Endothelial cell of umbilical vein (primary cell): ENCODE data around the gene CDYL. TPM values are rescaled to one million over a fixed set of nuclear protein-coding genes. Genes with fewer than 3 reads are reported as not detected.

Experiments
- BruUV-seq: library from RNA; stranded (reverse); fragments of 400-500 nt; replicated peaks from 2 replicates; lab custom pipeline; 2021; lab: Mats Ljungman, UMichigan
- CTCF ChIA-PET: fragments of 300-600, 350-600 bp; sonication (Branson Sonifier 250); formaldehyde crosslinking; loops from one replicate; lab custom pipeline; 2021; ENCODE audit warnings: antibody characterized with exemption, inconsistent platforms; lab: Charles Lee
- POLR2A ChIA-PET: fragments of 300-600, 350-600 bp; sonication (Branson Sonifier 250); formaldehyde crosslinking; loops from one replicate; lab custom pipeline; 2021; ENCODE audit warnings: antibody characterized with exemption, inconsistent platforms; lab: Charles Lee
- DNase-seq: peaks from one replicate; pipeline ENCODE4 v3.0.0-alpha.2; 2011; ENCODE audit warnings: low read depth, low spot score
- FAIRE-seq: peaks from 2 replicates; lab custom pipeline; 2011; peaks lifted over from hg19 to GRCh38; lab: Jason Lieb, UNC
- H2AFZ ChIP-seq: 2 replicates; pipeline ENCODE4 v1.6.0; 2012; ENCODE audit warnings: low read depth, low read length, control low read depth, inconsistent platforms
- H3K27ac ChIP-seq: 2 replicates; pipeline ENCODE4 v1.5.1; 2011; ENCODE audit warnings: low read depth, mild to moderate bottlenecking, control low read depth, low read length, moderate library complexity; ENCODE audit not compliant: insufficient read depth
- H3K27me3 ChIP-seq, 2 experiments: 2 replicates each; pipeline versions ENCODE4 v1.6.0 to v1.6.1; 2011; ENCODE audit warnings: low read length in 2 of 2, mixed read lengths in 1 of 2; ENCODE audit not compliant: control insufficient read depth in 2 of 2, insufficient read depth in 2 of 2
- H3K36me3 ChIP-seq, 2 experiments: 2 replicates in 1 of 2; 3 replicates in 1 of 2; pipeline ENCODE4 v1.5.1; 2011; ENCODE audit warnings: low read length in 2 of 2, mild to moderate bottlenecking in 1 of 2, moderate library complexity in 1 of 2; ENCODE audit not compliant: control insufficient read depth in 2 of 2, insufficient read depth in 2 of 2; ENCODE audit errors: extremely low read depth in 1 of 2
- H3K4me1 ChIP-seq: 3 replicates; pipeline ENCODE4 v1.5.1; 2011; ENCODE audit warnings: mild to moderate bottlenecking, low read length; ENCODE audit not compliant: control insufficient read depth, insufficient read depth; ENCODE audit errors: extremely low read depth
- H3K4me2 ChIP-seq: 2 replicates; pipeline ENCODE4 v1.6.1; 2011; ENCODE audit warnings: low read length, control low read depth, mixed read lengths; ENCODE audit not compliant: insufficient read depth
- H3K4me3 ChIP-seq, 3 experiments: fragments of 200-600 bp in 1 of 3; sonication (generic), shearing (Covaris generic) in 1 of 3; replicated peaks in 1 of 3; 2 replicates each; pipeline ENCODE4 v1.5.1; 2011 to 2016; ENCODE audit warnings: control low read depth in 3 of 3, low read length in 3 of 3, mild to moderate bottlenecking in 2 of 3, inconsistent platforms in 1 of 3, low read depth in 1 of 3, moderate library complexity in 1 of 3; ENCODE audit not compliant: insufficient read depth in 1 of 3
- H3K79me2 ChIP-seq: 2 replicates; pipeline ENCODE4 v1.6.0; 2012; ENCODE audit warnings: low read length, inconsistent platforms; ENCODE audit not compliant: control insufficient read depth, insufficient read depth
- H3K9ac ChIP-seq: replicated peaks from 2 replicates; pipeline ENCODE3; 2011; ENCODE audit warnings: low read length, control low read depth; ENCODE audit not compliant: insufficient read depth; ENCODE audit errors: extremely low read depth
- H3K9me1 ChIP-seq: replicated peaks from 3 replicates; pipeline ENCODE4 v1.6.0; 2011; ENCODE audit warnings: mild to moderate bottlenecking, low read length; ENCODE audit not compliant: control insufficient read depth, insufficient read depth; ENCODE audit errors: extremely low read depth
- H3K9me3 ChIP-seq: replicated peaks from 2 replicates; pipeline ENCODE4 v1.5.1; 2012; ENCODE audit warnings: low read length, inconsistent platforms; ENCODE audit not compliant: control insufficient read depth, insufficient read depth
- H4K20me1 ChIP-seq: replicated peaks from 2 replicates; pipeline ENCODE3; 2011; ENCODE audit warnings: mild to moderate bottlenecking, low read length; ENCODE audit not compliant: control insufficient read depth, insufficient read depth; ENCODE audit errors: extremely low read depth
- CTCF ChIP-seq, 2 donors: IDR thresholded peaks; 1 replicate in 1 of 2; 2 replicates in 1 of 2; pipeline ENCODE4 v1.5.1; 2011; ENCODE audit warnings: low read length in 2 of 2, mild to moderate bottlenecking in 2 of 2, moderate library complexity in 2 of 2, control low read depth in 1 of 2, inconsistent platforms in 1 of 2, low read depth in 1 of 2; ENCODE audit not compliant: insufficient read depth in 1 of 2; ENCODE audit errors: extremely low read depth in 1 of 2
- EZH2 ChIP-seq: IDR thresholded peaks from 2 replicates; pipeline ENCODE4 v1.6.1; 2012; ENCODE audit warnings: borderline replicate concordance, low read depth, mild to moderate bottlenecking, moderate library complexity, low read length, inconsistent platforms; ENCODE audit not compliant: severe bottlenecking
- FOS ChIP-seq: IDR thresholded peaks from 2 replicates; pipeline ENCODE4 v1.6.1; 2011; ENCODE audit warnings: mild to moderate bottlenecking, low read length, moderate library complexity, borderline replicate concordance; ENCODE audit not compliant: insufficient read depth
- GATA2 ChIP-seq: IDR thresholded peaks from 2 replicates; pipeline ENCODE4 v1.7.0; 2011; ENCODE audit warnings: low read depth, mild to moderate bottlenecking, moderate library complexity, mixed read lengths, low read length; ENCODE audit not compliant: insufficient read length, insufficient read depth
- JUN ChIP-seq: IDR thresholded peaks from 2 replicates; pipeline ENCODE4 v1.6.1; 2011; ENCODE audit warnings: borderline replicate concordance, low read depth; ENCODE audit not compliant: insufficient read length, insufficient read depth
- MAX ChIP-seq: IDR thresholded peaks from 2 replicates; pipeline ENCODE4 v1.6.1; 2011; ENCODE audit not compliant: insufficient read depth, insufficient read length
- MYC ChIP-seq: IDR thresholded peaks from one replicate; pipeline ENCODE4 v1.6.1; 2011; ENCODE audit warnings: mild to moderate bottlenecking, low read depth, low read length
- POLR2A ChIP-seq: IDR thresholded peaks from 2 replicates; pipeline ENCODE4 v1.6.1; 2012; ENCODE audit warnings: low read depth, mild to moderate bottlenecking, control low read depth, low read length
- POLR2AphosphoS5 ChIP-seq: IDR thresholded peaks from 2 replicates; pipeline ENCODE4 v1.6.1; 2012; ENCODE audit warnings: low read depth, mild to moderate bottlenecking, control low read depth, low read length, moderate library complexity; ENCODE audit not compliant: insufficient read depth
- dilution Hi-C: fragments of 300-500 bp; cut with MboI; formaldehyde crosslinking; loops from one replicate; pipeline ENCODE4 v1.15.0; 2019; ENCODE audit warnings: low sequenced_read_pairs; ENCODE audit not compliant: extremely low pct_ligation_motif_present
- intact Hi-C: fragments of 100-400 bp; cut with micrococcal nuclease; formaldehyde crosslinking; loops from one replicate; pipeline ENCODE4 v1.10.0; 2022
- polyA plus RNA-seq, 4 experiments: library from polyadenylated mRNA; depleted of rRNA in 3 of 4; stranded (reverse) in 3 of 4; unstranded in 1 of 4; fragments of >200 nt; gene quantifications; 2 replicates each; pipeline versions ENCODE4 v1.2.1 to v1.2.3, GENCODE V29; 2011 to 2012; ENCODE audit warnings: missing spikeins in 1 of 4
- total RNA-seq: library from RNA; stranded (reverse); gene quantifications from 2 replicates; pipeline ENCODE4 v1.2.3, GENCODE V29; 2021

Gene CDYL
- total and polyA plus RNA-seq, 2 donors (not counting 3 experiments of a cell fraction or from before 2014, with no cell fraction given) = 10.2 to 35.6 TPM

GRCh38 chr6:4894049-4894448 lies 117.8 kb downstream of the CDYL start:
- Histone ChIP-seq H3K27ac (no peak overlapping the region), H3K9me3 (no peaks in the 10 kb centered on the region), H3K9ac (no peak overlapping the region), H3K27me3 (no peaks in the 10 kb centered on the region), H3K9me1 (no peaks in the 10 kb centered on the region), H3K36me3 (peaks cover 2 to 7% of the 10 kb centered on the region in 2 experiments), H4K20me1 (peaks cover 3% of the 10 kb centered on the region), H3K4me2 (no peak overlapping the region), H2AFZ (no peak overlapping the region), H3K4me3 (no peak overlapping the region), H3K4me1 (no peaks in the 10 kb centered on the region), H3K79me2 (peaks cover 8% of the 10 kb centered on the region)
- TF ChIP-seq CTCF (IDR thresholded peaks at IDR 0.05; ENCODE audit: extremely low read depth in 1 of 2, insufficient read depth in 1 of 2, low read depth in 1 of 2, low read length in 2 of 2) (no peak), POLR2A (no peak), POLR2AphosphoS5 (no peak), FOS (no peak), GATA2 (no peak), MAX (no peak), EZH2 (no peak), MYC (no peak), JUN (no peak)
- DNase-seq (no peak), FAIRE-seq (no peak)
- ChIA-PET POLR2A (no interaction called here), CTCF (interaction anchor here (1.3 kb wide), 1 partner anchor 11 kb away, joined by 4 read pairs; no protein-coding TSS in a partner anchor)
- no TSS peak for BruUV-seq
- dilution Hi-C loops = no loop called here
- intact Hi-C loops = no loop called here
